Activated naive CD8-positive, alpha-beta T cell (primary cell): Measurements from ENCODE around the gene RAB30.
A peak's percentile ranks its signal among the peaks of the same experiment; 100 is the strongest.

Experiments used
- H3K27ac Mint-ChIP-seq: one replicate; pipeline ENCODE4 v1.8.0; 2021; ENCODE audit warnings: mixed read lengths
- H3K27me3 Mint-ChIP-seq: one replicate; pipeline ENCODE4 v1.8.0; 2021; ENCODE audit warnings: mixed read lengths
- H3K36me3 Mint-ChIP-seq: one replicate; pipeline ENCODE4 v1.8.0; 2021; ENCODE audit warnings: mixed read lengths
- H3K4me1 Mint-ChIP-seq: one replicate; pipeline ENCODE4 v1.8.0; 2021; ENCODE audit warnings: low read depth, mixed read lengths
- H3K4me3 Mint-ChIP-seq: one replicate; pipeline ENCODE4 v1.8.0; 2021; ENCODE audit warnings: mild to moderate bottlenecking, mixed read lengths
- H3K9me3 Mint-ChIP-seq: one replicate; pipeline ENCODE4 v1.8.0; 2021; ENCODE audit warnings: low read depth, mixed read lengths

The RAB30 gene

GRCh38 chr11:83087035-83087434 lies 15.3 kb upstream of the RAB30 start:
- Mint-ChIP-seq H3K9me3 (no peaks in the 10 kb centered on the region), H3K4me3 (no peak overlapping the region), H3K36me3 (no peaks in the 10 kb centered on the region), H3K27me3 (no peaks in the 10 kb centered on the region), H3K27ac (peak overlapping the region; percentile 81), H3K4me1 (peaks cover 18% of the 10 kb centered on the region)

GRCh38 chr11:83079820-83080219 lies 8.1 kb upstream of the RAB30 start:
- peaks cover 4% of the 10 kb centered on the region for H3K36me3 Mint-ChIP-seq
- H3K4me1 Mint-ChIP-seq, result peaks cover 28% of the 10 kb centered on the region
- H3K9me3 Mint-ChIP-seq, result no peaks in the 10 kb centered on the region
- no peak overlapping the region for H3K4me3 Mint-ChIP-seq
- peak overlapping the region; percentile 35 for H3K27ac Mint-ChIP-seq
- no peaks in the 10 kb centered on the region for H3K27me3 Mint-ChIP-seq

- no peaks in the 10 kb centered on the region for H3K9me3 Mint-ChIP-seq
- no peaks in the 10 kb centered on the region for H3K27me3 Mint-ChIP-seq
- H3K4me1 Mint-ChIP-seq, result peaks cover 42% of the 10 kb centered on the region
- peaks cover 11% of the 10 kb centered on the region for H3K36me3 Mint-ChIP-seq
- H3K4me3 Mint-ChIP-seq, result no peak overlapping the region
- peak overlapping the region; percentile 77 for H3K27ac Mint-ChIP-seq
Measured at GRCh38 chr11:83078269-83078668, 6.6 kb upstream of the RAB30 start.

GRCh38 chr11:83073884-83074283 lies 2.2 kb upstream of the RAB30 start:
- Mint-ChIP-seq H3K27me3 (no peaks in the 10 kb centered on the region), H3K4me1 (peaks cover 43% of the 10 kb centered on the region), H3K27ac (no peak overlapping the region), H3K9me3 (no peaks in the 10 kb centered on the region), H3K4me3 (no peak overlapping the region), H3K36me3 (peaks cover 10% of the 10 kb centered on the region)

- H3K4me3 Mint-ChIP-seq, result no peak overlapping the region
- H3K36me3 Mint-ChIP-seq, result peaks cover 10% of the 10 kb centered on the region
- H3K27me3 Mint-ChIP-seq, result no peaks in the 10 kb centered on the region
- H3K9me3 Mint-ChIP-seq, result no peaks in the 10 kb centered on the region
- H3K27ac Mint-ChIP-seq, result no peak overlapping the region
- H3K4me1 Mint-ChIP-seq, result peaks cover 39% of the 10 kb centered on the region
Measured at GRCh38 chr11:83073258-83073657, 1.6 kb upstream of the RAB30 start.

GRCh38 chr11:83072350-83073242 lies 899 bp upstream of the RAB30 start:
- no peak overlapping the region for H3K27ac Mint-ChIP-seq
- peaks cover 37% of the 10 kb centered on the region for H3K4me1 Mint-ChIP-seq
- peaks cover 10% of the 10 kb centered on the region for H3K36me3 Mint-ChIP-seq
- H3K4me3 Mint-ChIP-seq, result no peak overlapping the region
- no peaks in the 10 kb centered on the region for H3K27me3 Mint-ChIP-seq
- H3K9me3 Mint-ChIP-seq, result no peaks in the 10 kb centered on the region

- Mint-ChIP-seq H3K36me3 (peaks cover 10% of the 10 kb centered on the region), H3K9me3 (no peaks in the 10 kb centered on the region), H3K27me3 (no peaks in the 10 kb centered on the region), H3K27ac (no peak overlapping the region), H3K4me3 (no peak overlapping the region), H3K4me1 (peaks cover 44% of the 10 kb centered on the region)
Measured at GRCh38 chr11:83070731-83071566, 748 bp downstream of the RAB30 start.

- no peak overlapping the region for H3K27ac Mint-ChIP-seq
- no peaks in the 10 kb centered on the region for H3K27me3 Mint-ChIP-seq
- no peaks in the 10 kb centered on the region for H3K9me3 Mint-ChIP-seq
- H3K36me3 Mint-ChIP-seq, result peaks cover 10% of the 10 kb centered on the region
- peaks cover 44% of the 10 kb centered on the region for H3K4me1 Mint-ChIP-seq
- no peak overlapping the region for H3K4me3 Mint-ChIP-seq
Measured at GRCh38 chr11:83070044-83070701, 1.5 kb downstream of the RAB30 start.

GRCh38 chr11:83069441-83070043 lies 2.2 kb downstream of the RAB30 start:
- H3K4me3 Mint-ChIP-seq, result no peak overlapping the region

GRCh38 chr11:83068568-83068967 lies 3.1 kb downstream of the RAB30 start:
- Mint-ChIP-seq H3K4me3 (no peak overlapping the region), H3K27ac (peak overlapping the region; percentile 12), H3K9me3 (no peaks in the 10 kb centered on the region), H3K4me1 (peaks cover 44% of the 10 kb centered on the region), H3K36me3 (peaks cover 4% of the 10 kb centered on the region), H3K27me3 (no peaks in the 10 kb centered on the region)

More at GRCh38 chr11:83069441-83070043, 2.2 kb downstream of the RAB30 start:
- Mint-ChIP-seq H3K27ac (no peak overlapping the region), H3K27me3 (no peaks in the 10 kb centered on the region), H3K9me3 (no peaks in the 10 kb centered on the region), H3K4me1 (peaks cover 43% of the 10 kb centered on the region), H3K36me3 (peaks cover 9% of the 10 kb centered on the region)

- peak overlapping the region; percentile 96 for H3K27ac Mint-ChIP-seq
- no peaks in the 10 kb centered on the region for H3K9me3 Mint-ChIP-seq
- H3K36me3 Mint-ChIP-seq, result peaks cover 11% of the 10 kb centered on the region
- peak overlapping the region; percentile 88 for H3K4me3 Mint-ChIP-seq
- H3K4me1 Mint-ChIP-seq, result peaks cover 69% of the 10 kb centered on the region
- no peaks in the 10 kb centered on the region for H3K27me3 Mint-ChIP-seq
Measured at GRCh38 chr11:83064011-83064410, 7.7 kb downstream of the RAB30 start.

GRCh38 chr11:83063073-83063754 lies 8.5 kb downstream of the RAB30 start:
- H3K36me3 Mint-ChIP-seq, result peaks cover 11% of the 10 kb centered on the region
- no peaks in the 10 kb centered on the region for H3K27me3 Mint-ChIP-seq
- peak overlapping the region; percentile 96 for H3K27ac Mint-ChIP-seq
- H3K4me3 Mint-ChIP-seq, result peak overlapping the region; percentile 88
- H3K4me1 Mint-ChIP-seq, result peaks cover 70% of the 10 kb centered on the region
- H3K9me3 Mint-ChIP-seq, result no peaks in the 10 kb centered on the region

GRCh38 chr11:83061883-83062282 lies 9.8 kb downstream of the RAB30 start:
- Mint-ChIP-seq H3K4me1 (peaks cover 72% of the 10 kb centered on the region), H3K27me3 (no peaks in the 10 kb centered on the region), H3K4me3 (peak overlapping the region; percentile 88), H3K27ac (peak overlapping the region; percentile 96), H3K36me3 (peaks cover 11% of the 10 kb centered on the region), H3K9me3 (no peaks in the 10 kb centered on the region)

GRCh38 chr11:83060965-83061364 lies 10.7 kb downstream of the RAB30 start:
- Mint-ChIP-seq H3K4me3 (no peak overlapping the region), H3K36me3 (peaks cover 11% of the 10 kb centered on the region), H3K4me1 (peaks cover 75% of the 10 kb centered on the region), H3K27me3 (no peaks in the 10 kb centered on the region), H3K27ac (peak overlapping the region; percentile 96), H3K9me3 (no peaks in the 10 kb centered on the region)
